DMS153 treated with DMSO at 0.1 percent for 48 hours (cell line): ENCODE results near the gene PHKG2.

ENCODE experiments used
- DNase-seq: peaks from one replicate; lab custom pipeline; 2025; ENCODE audit not compliant: unreplicated experiment; lab: John Stamatoyannopoulos, UW

The PHKG2 gene

GRCh38 chr16:30728321-30728720 lies 19.9 kb upstream of the PHKG2 start:
- no peak for DNase-seq

GRCh38 chr16:30728899-30729672 lies 19.1 kb upstream of the PHKG2 start:
- no peak for DNase-seq

- DNase-seq = no peak
These were observed 16.8 kb upstream of the PHKG2 start for GRCh38 chr16:30731411-30731810.

- DNase-seq = no peak
These were observed 11.0 kb upstream of the PHKG2 start for GRCh38 chr16:30736995-30737793.

GRCh38 chr16:30737794-30738648 lies 10.2 kb upstream of the PHKG2 start:
- DNase-seq = no peak

- DNase-seq = no peak
These were observed 9.0 kb upstream of the PHKG2 start for GRCh38 chr16:30738984-30739951.

GRCh38 chr16:30740364-30741251 lies 7.6 kb upstream of the PHKG2 start:
- peak; percentile 79 for DNase-seq

- DNase-seq = peak; percentile 69
These were observed 6.7 kb upstream of the PHKG2 start for GRCh38 chr16:30741461-30741914.

GRCh38 chr16:30743716-30744115 lies 4.5 kb upstream of the PHKG2 start:
- DNase-seq = no peak

- no peak for DNase-seq
These were observed 4.0 kb upstream of the PHKG2 start for GRCh38 chr16:30744183-30744582.

GRCh38 chr16:30745082-30745481 lies 3.1 kb upstream of the PHKG2 start:
- DNase-seq = no peak

- DNase-seq = no peak
These were observed 1.5 kb upstream of the PHKG2 start for GRCh38 chr16:30746638-30747175.

- no peak for DNase-seq
These were observed 894 bp upstream of the PHKG2 start for GRCh38 chr16:30747331-30747730.

GRCh38 chr16:30748634-30749445 lies 615 bp downstream of the PHKG2 start:
- no peak for DNase-seq

GRCh38 chr16:30750201-30750600 lies 2.0 kb downstream of the PHKG2 start:
- no peak for DNase-seq

GRCh38 chr16:30750876-30751465 lies 2.7 kb downstream of the PHKG2 start:
- DNase-seq = no peak

GRCh38 chr16:30753596-30753995 lies 5.4 kb downstream of the PHKG2 start:
- DNase-seq = no peak
